GM18505 (cell line): ENCODE measurements around the gene FAM20C.

ENCODE experiments used
- ATAC-seq: cut with Tn5 transposase; IDR thresholded peaks from one replicate; pipeline ENCODE4 v1.9.1; 2021; ENCODE audit not compliant: unreplicated experiment
- POLR2A ChIP-seq: IDR thresholded peaks from 4 replicates; pipeline ENCODE4 v1.6.1; 2011; ENCODE audit warnings: borderline replicate concordance; ENCODE audit not compliant: insufficient read depth, insufficient read length; ENCODE audit errors: extremely low read depth

The FAM20C gene

GRCh38 chr7:270351-270983 lies 78.1 kb downstream of the FAM20C start:
- no peak for TF ChIP-seq POLR2A
- no peak for ATAC-seq

- no peak for TF ChIP-seq POLR2A
- no peak for ATAC-seq
These were observed 79.1 kb downstream of the FAM20C start for GRCh38 chr7:271266-272107.

GRCh38 chr7:272108-272615 lies 79.8 kb downstream of the FAM20C start:
- no peak for ATAC-seq
- TF ChIP-seq POLR2A, result no peak

- TF ChIP-seq POLR2A, result no peak
- ATAC-seq, result no peak
These were observed 80.3 kb downstream of the FAM20C start for GRCh38 chr7:272631-273030.

GRCh38 chr7:273327-273726 lies 81.0 kb downstream of the FAM20C start:
- no peak for ATAC-seq
- no peak for TF ChIP-seq POLR2A

GRCh38 chr7:274266-274665 lies 81.9 kb downstream of the FAM20C start:
- ATAC-seq, result no peak
- TF ChIP-seq POLR2A, result no peak

GRCh38 chr7:276230-276835 lies 84.0 kb downstream of the FAM20C start:
- no peak for ATAC-seq
- no peak for TF ChIP-seq POLR2A

- no peak for ATAC-seq
- TF ChIP-seq POLR2A, result no peak
These were observed 84.9 kb downstream of the FAM20C start for GRCh38 chr7:277228-277627.

GRCh38 chr7:278081-278480 lies 85.7 kb downstream of the FAM20C start:
- no peak for ATAC-seq
- TF ChIP-seq POLR2A, result no peak

- no peak for ATAC-seq
- no peak for TF ChIP-seq POLR2A
These were observed 87.5 kb downstream of the FAM20C start for GRCh38 chr7:279821-280220.

- no peak for ATAC-seq
- TF ChIP-seq POLR2A, result no peak
These were observed 88.1 kb downstream of the FAM20C start for GRCh38 chr7:280461-280860.

- no peak for TF ChIP-seq POLR2A
- ATAC-seq, result no peak
These were observed 89.3 kb downstream of the FAM20C start for GRCh38 chr7:281637-282036.

- no peak for TF ChIP-seq POLR2A
- no peak for ATAC-seq
These were observed 90.2 kb downstream of the FAM20C start for GRCh38 chr7:282621-283020.

GRCh38 chr7:284762-285722 lies 92.7 kb downstream of the FAM20C start:
- no peak for TF ChIP-seq POLR2A
- no peak for ATAC-seq

- no peak for ATAC-seq
- TF ChIP-seq POLR2A, result no peak
These were observed 93.4 kb downstream of the FAM20C start for GRCh38 chr7:285731-286130.
